DMS 273 (cell line): ENCODE results near the gene F5.
"Not testable (repeated sequence)": the region's sequence is repeated elsewhere in the genome, so short reads cannot be mapped to it uniquely, and the experiment has no call there.

ENCODE experiments used
- DNase-seq: peaks from one replicate; lab custom pipeline; 2025; ENCODE audit not compliant: unreplicated experiment; lab: John Stamatoyannopoulos, UW

F5 gene

DNA sequence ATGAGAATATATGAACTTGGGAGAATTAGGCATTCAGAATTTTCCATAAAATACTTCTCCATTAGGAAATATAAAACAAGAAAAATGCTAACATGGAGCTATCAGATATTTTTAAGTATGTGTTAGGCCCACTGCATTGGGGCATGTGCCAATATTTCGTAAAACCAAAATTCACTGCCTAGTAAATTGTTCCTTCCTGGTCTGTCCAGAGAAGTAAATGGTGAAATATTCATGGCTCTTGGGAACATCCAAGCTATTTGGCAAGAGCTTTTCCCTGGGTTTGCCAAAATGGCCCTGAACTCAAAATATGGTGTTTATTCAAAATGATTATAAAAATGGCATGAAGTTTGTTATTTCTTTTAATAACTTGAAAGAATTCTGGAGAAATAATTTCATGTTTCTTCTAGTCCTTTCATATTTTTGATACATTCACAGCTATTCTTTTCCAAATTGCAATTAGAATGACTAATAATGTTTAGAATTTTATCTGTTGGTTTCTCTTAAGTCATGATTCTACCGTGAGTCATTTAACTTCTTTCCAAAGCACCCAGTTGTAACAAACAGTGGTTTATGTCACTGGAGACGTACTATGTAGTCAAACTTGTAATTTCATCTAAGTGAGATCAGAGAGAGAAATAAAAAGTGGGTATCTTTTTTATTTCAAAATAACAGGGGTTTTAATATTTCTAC is 74.8 kb downstream of the F5 start:
- no peak for DNase-seq

DNA sequence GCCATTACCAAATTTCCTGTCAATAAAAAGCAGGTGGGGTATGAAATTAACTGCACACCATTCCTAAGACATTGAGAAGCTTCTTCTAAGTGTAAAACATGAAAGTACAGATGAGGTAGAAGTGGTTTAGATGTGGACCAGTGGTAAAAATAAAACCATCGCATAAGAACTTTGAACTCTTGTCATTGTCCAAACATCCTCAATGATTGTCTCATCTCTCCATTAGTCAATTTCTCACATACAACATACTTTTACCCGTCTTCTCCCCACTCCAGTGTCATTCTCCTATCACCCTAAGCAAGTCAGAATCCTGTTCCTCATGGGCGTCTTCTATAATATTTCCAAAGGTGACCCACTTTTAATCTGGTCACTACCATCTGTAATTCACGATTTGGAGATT is 76.2 kb downstream of the F5 start:
- no peak for DNase-seq

DNA sequence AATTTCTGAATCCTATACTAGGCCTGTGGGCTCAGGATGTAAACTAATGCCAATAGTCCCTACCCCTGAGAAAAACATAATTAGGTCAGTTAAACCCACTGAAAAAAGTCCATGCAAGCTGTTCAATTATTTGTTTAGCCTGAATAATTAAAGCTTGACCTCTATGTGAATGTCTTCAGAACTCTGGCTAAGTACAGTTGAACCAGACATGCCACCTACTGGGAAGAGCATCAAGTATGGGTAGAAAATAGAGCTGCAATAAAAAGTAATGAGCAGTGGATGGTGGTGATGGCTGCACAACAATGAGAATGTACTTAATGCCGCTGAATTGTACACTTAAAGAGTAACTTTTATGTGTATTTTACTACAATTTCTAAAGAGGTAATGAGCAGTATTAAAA is 76.9 kb downstream of the F5 start:
- DNase-seq, result peak; percentile 39

DNA sequence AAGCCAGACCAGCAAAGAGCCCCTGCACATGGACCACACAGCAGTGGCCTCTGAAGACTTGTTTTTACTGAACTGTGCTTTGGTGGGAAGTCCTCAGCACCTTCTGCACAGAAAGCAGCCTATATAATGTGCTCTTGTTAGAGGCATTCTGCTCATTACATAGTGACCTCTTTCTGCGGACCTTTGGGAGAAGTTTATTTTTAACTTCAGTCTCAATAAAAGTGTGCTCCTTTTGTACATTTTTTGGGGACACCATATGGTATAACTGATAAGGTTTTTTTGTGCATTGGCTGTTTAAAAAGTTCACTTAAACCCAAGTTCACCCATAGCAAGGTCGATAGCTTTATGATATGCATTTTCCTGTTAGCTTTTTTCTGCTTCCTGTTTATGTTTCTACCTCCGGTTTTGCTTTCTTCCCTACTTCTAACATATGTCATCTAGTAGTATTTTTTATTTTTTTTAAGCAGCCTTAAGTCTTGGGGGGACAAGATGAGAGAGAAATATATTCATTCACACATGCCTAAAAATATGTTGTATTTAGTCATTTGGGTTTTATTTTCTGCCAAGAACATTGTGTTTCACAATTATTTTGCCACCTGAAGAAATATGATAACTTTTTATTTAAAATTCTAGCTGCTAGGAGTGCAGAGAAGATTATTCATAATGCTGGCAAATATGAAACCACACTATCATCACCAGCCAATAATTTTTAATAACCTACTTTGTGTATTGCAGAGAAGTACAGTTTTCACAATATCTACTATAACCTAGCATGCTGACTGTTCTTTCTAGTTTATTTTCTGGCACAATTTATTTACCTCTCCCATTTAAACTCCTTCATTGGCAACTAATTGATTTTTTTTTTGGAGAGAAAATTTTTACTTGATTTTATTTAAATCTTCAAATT is 77.6 kb downstream of the F5 start:
- DNase-seq, result no peak

GRCh38 chr1:169507413-169507812 is 78.9 kb downstream of the F5 start:
- no peak for DNase-seq

- not testable (repeated sequence) for DNase-seq
Observed at GRCh38 chr1:169503601-169504000, 82.7 kb downstream of the F5 start.

DNA sequence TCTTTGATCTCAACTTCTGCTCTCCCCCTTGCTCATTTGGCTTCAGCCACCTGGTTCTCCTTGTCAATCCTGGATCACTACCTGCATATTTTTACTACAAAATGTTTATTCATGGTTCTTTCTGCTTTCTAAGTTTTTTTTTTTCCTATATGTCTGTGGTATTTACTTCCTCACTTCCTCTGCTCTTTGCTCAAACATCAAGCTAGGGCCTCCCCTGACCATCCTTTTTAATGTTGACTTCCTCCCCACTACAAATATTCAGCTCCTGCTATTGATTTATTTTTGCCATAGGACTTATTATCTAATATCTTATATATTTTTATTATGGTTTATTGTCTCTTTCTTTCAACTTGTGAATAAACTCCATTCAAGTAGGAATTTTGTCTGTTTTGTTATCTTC is 86.5 kb downstream of the F5 start:
- no peak for DNase-seq

DNA sequence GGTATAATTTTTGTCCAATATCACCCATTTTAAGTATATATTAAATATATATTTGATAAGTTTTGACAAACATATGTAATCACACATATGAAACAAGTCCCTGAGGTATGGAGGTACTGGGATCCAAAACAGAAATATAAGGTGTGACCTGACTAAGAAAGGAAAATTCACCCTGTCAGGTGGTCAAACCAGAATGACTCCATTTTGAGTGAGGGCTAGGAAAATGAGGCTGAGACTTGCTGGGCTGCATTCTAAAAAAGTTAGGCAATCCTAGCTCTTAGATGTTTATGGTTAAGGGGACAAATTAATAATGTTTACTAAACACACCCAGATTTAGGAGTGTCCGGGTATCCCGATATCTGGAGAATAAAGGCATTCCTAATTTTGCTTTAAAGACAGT is 89.0 kb downstream of the F5 start:
- DNase-seq, result no peak

- DNase-seq, result no peak
Observed at GRCh38 chr1:169495916-169496315, 90.4 kb downstream of the F5 start.

GRCh38 chr1:169495046-169495775 is 91.1 kb downstream of the F5 start:
- DNase-seq, result no peak

GRCh38 chr1:169494343-169494742 is 91.9 kb downstream of the F5 start:
- no peak for DNase-seq

- no peak for DNase-seq
Observed at GRCh38 chr1:169493251-169493650, 93.0 kb downstream of the F5 start.

DNA sequence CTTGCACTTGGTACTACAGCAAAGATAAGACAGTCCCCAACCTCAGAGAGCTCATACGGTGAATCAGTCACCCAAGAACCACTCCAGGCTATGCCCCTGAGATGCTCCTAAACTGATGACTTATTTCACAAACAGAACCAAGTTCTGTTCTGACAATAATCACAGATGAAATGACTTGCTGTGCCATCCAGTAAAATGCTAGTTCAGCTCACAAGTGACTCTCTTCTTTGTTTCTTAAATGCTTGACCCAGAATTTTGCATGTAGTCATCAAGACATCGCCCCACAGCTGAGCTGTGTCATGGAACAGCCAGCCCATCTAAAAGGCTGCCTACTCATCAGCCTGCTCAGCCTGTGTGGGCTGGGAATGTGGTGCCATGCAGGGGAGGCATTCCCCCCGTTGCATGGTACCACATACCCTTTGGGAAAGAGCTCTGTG is 94.4 kb downstream of the F5 start:
- no peak for DNase-seq

- DNase-seq, result no peak
Observed at GRCh38 chr1:169488157-169488556, 98.1 kb downstream of the F5 start.

DNA sequence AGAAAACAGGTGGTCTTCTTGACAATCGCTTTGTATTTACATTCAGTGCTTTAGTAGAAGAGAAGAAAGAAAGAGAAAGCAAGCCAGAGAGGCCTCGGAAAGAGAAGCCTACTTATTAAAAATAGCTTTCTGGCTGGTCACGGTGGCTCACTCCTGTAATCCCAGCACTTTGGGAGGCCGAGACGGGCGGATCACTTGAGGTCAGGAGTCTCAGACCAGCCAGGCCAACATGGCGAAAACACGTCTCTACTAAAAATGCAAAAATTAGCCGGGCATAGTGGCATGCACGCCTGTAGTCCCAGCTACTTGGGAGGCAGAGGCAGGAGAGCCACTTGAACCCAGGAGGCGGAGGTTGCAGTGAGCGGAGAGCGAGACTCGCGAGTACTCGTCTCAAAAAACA is 98.7 kb downstream of the F5 start:
- DNase-seq, result no peak

DNA sequence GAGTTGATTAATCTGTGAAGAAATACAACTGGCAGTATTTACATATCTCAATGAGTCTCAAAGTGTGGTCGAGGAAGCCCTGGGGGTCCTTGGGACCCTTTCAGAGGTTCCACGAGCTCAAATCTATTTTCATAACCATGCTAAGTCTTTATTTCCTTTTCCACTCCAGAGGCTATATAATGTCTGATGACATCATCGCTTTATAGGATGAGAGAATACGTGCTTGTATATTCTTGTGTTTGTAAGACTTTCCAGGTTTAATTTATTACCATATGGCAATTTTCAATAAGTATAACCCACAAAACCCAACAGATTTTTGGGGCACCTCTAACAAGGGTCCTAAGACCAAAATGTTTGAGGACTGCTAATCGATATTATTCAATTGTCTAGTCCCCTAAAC is 99.1 kb downstream of the F5 start:
- no peak for DNase-seq

- peak; percentile 36 for DNase-seq
Observed at GRCh38 chr1:169486281-169487051, 99.8 kb downstream of the F5 start.

GRCh38 chr1:169485431-169486280 is 100.6 kb downstream of the F5 start, which contains the start of gene SLC19A2:
Gene SLC19A2 (minus strand): TSS chr1:169485944. CDS start chr1:169485766, 178 bp downstream.
- DNase-seq, result peak; percentile 100

GRCh38 chr1:169484683-169485430 is 101.4 kb downstream of the F5 start:
- DNase-seq, result peak; percentile 71
